HEK293 (cell line): ENCODE results near the gene PHF21A.

Source experiments
- ATF2 ChIP-seq: fragments of 450-650 bp; formaldehyde crosslinking; IDR thresholded peaks from 2 replicates; pipeline ENCODE4 v1.5.1; 2016; ENCODE audit warnings: missing biosample characterization, missing genetic modification characterization, low read depth
- GLIS1 ChIP-seq: fragments of 450-650 bp; formaldehyde crosslinking; IDR thresholded peaks from 2 replicates; pipeline ENCODE4 v1.5.1; 2016; ENCODE audit warnings: missing biosample characterization, missing genetic modification characterization
- HOXA7 ChIP-seq: sonication (generic); formaldehyde crosslinking; IDR thresholded peaks from 2 replicates; pipeline ENCODE4 v1.8.1; 2022; ENCODE audit warnings: missing genetic modification reagents, borderline replicate concordance
- REST ChIP-seq: fragments of 450-650 bp; formaldehyde crosslinking; IDR thresholded peaks from 2 replicates; pipeline ENCODE4 v1.5.1; 2016; ENCODE audit warnings: missing biosample characterization, missing genetic modification characterization
- SP7 ChIP-seq: fragments of 450-650 bp; formaldehyde crosslinking; IDR thresholded peaks from 2 replicates; pipeline ENCODE4 v1.5.1; 2016; ENCODE audit warnings: missing biosample characterization, missing genetic modification characterization
- ZBTB10 ChIP-seq: fragments of 450-650 bp; formaldehyde crosslinking; IDR thresholded peaks from 2 replicates; pipeline ENCODE4 v1.5.1; 2016; ENCODE audit warnings: missing biosample characterization, missing genetic modification characterization
- ZBTB20 ChIP-seq: fragments of 450-650 bp; formaldehyde crosslinking; IDR thresholded peaks from 2 replicates; pipeline ENCODE4 v1.5.1; 2016; ENCODE audit warnings: missing biosample characterization, missing genetic modification characterization
- ZFP37 ChIP-seq: fragments of 450-650 bp; formaldehyde crosslinking; IDR thresholded peaks from 2 replicates; pipeline ENCODE4 v1.5.1; 2016; ENCODE audit warnings: missing biosample characterization, missing genetic modification characterization
- ZNF112 ChIP-seq: fragments of 450-650 bp; formaldehyde crosslinking; IDR thresholded peaks from 2 replicates; pipeline ENCODE4 v1.5.0; 2017; ENCODE audit warnings: missing biosample characterization, missing genetic modification characterization
- ZNF140 ChIP-seq: fragments of 450-650 bp; formaldehyde crosslinking; IDR thresholded peaks from 2 replicates; pipeline ENCODE4 v1.5.1; 2016; ENCODE audit warnings: missing biosample characterization, missing genetic modification characterization
- ZNF239 ChIP-seq: fragments of 450-650 bp; formaldehyde crosslinking; IDR thresholded peaks from 2 replicates; pipeline ENCODE4 v1.5.1; 2016; ENCODE audit warnings: missing biosample characterization, missing genetic modification characterization
- ZNF544 ChIP-seq: fragments of 450-650 bp; formaldehyde crosslinking; IDR thresholded peaks from 2 replicates; pipeline ENCODE4 v1.5.0; 2017; ENCODE audit warnings: missing biosample characterization, missing genetic modification characterization
- ZNF560 ChIP-seq: fragments of 450-650 bp; formaldehyde crosslinking; IDR thresholded peaks from 2 replicates; pipeline ENCODE4 v1.5.1; 2017; ENCODE audit warnings: missing biosample characterization, missing genetic modification characterization, borderline replicate concordance
- ZNF571 ChIP-seq: fragments of 450-650 bp; formaldehyde crosslinking; IDR thresholded peaks from 2 replicates; pipeline ENCODE4 v1.5.0; 2017; ENCODE audit warnings: missing biosample characterization, missing genetic modification characterization
- ZNF596 ChIP-seq: fragments of 450-650 bp; IDR thresholded peaks from 2 replicates; pipeline ENCODE4 v1.5.0; 2018; ENCODE audit warnings: missing biosample characterization, mild to moderate bottlenecking, missing genetic modification characterization, moderate library complexity
- ZNF626 ChIP-seq: fragments of 450-650 bp; sonication (Bioruptor Pico); formaldehyde crosslinking; IDR thresholded peaks from 2 replicates; pipeline ENCODE4 v1.5.1; 2018; ENCODE audit warnings: missing biosample characterization, missing genetic modification characterization, inconsistent platforms
- ZNF654 ChIP-seq: fragments of 450-650 bp; formaldehyde crosslinking; IDR thresholded peaks from 2 replicates; pipeline ENCODE4 v1.5.1; 2016; ENCODE audit warnings: low read depth, missing biosample characterization, missing genetic modification characterization
- ZNF658 ChIP-seq: fragments of 450-650 bp; formaldehyde crosslinking; IDR thresholded peaks from 2 replicates; pipeline ENCODE4; 2016; ENCODE audit warnings: missing biosample characterization, missing genetic modification characterization
- ZNF707 ChIP-seq: fragments of 450-650 bp; formaldehyde crosslinking; IDR thresholded peaks from 2 replicates; pipeline ENCODE4 v1.5.1; 2016; ENCODE audit warnings: missing biosample characterization, missing genetic modification characterization
- ZNF830 ChIP-seq: fragments of 450-650 bp; IDR thresholded peaks from 2 replicates; pipeline ENCODE4 v1.5.0; 2018; ENCODE audit warnings: missing biosample characterization, missing genetic modification characterization, low read depth, mild to moderate bottlenecking, moderate library complexity
- TF ChIP-seq, protein P1 (sequence below): fragments of 450-650 bp; formaldehyde crosslinking; IDR thresholded peaks from 2 replicates; pipeline ENCODE4 v1.5.1; 2016; ENCODE audit warnings: missing biosample characterization, missing genetic modification characterization
- TF ChIP-seq, protein P2 (sequence below): fragments of 450-650 bp; formaldehyde crosslinking; IDR thresholded peaks from 2 replicates; pipeline ENCODE4; 2016; ENCODE audit warnings: missing biosample characterization, missing genetic modification characterization
- TF ChIP-seq, protein P3 (sequence below): fragments of 450-650 bp; formaldehyde crosslinking; IDR thresholded peaks from 2 replicates; pipeline ENCODE4 v1.5.1; 2017; ENCODE audit warnings: missing biosample characterization, missing genetic modification characterization
- TF ChIP-seq, protein P4 (sequence below): fragments of 450-650 bp; formaldehyde crosslinking; IDR thresholded peaks from 2 replicates; pipeline ENCODE4 v1.5.1; 2016; ENCODE audit warnings: missing biosample characterization, missing genetic modification characterization

Gene PHF21A

DNA sequence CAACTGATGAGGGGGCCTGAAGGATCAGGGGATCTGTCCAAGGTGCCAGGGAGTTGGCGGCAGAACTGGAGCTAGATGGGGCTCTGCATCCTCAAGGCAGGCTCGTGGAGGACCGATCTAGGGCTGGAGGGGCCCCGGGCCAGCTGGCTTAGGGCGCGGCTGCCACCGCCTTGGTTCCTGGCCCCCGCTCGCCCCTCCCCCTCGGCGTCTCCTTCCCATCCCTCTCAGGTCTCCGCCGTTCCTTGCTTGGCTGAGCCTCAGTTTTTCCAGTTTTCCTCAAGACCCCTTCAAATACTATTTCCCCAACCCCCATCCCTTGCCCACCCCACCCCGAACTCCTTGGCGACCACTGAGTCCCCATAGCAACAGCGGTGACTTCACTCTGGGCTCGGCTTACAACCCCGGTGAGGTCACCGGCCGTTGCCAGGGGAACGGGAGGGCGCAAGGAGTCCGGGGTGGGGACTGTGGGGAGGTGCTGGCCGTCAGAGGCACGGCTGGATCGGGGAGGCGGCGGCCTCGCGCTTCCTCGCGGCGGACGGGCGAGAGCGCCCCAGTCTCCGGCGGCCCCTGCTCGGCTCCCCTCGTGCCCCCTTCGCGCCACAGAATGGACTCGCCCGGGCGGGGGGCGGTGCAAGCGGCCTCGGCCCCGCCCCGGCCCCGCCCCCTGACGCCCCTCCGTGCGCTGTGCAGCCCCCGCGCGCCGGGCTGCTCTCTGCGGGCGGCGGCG is 221.6 kb downstream of the PHF21A start (continued):
- TF ChIP-seq ATF2 (tag by site-specific recombination), result peak; percentile 90
- no peak for TF ChIP-seq ZNF239 (tag by site-specific recombination)
- no peak for TF ChIP-seq ZNF658 (tag by site-specific recombination)
- TF ChIP-seq GLIS1, result peak; percentile 30; the same call in 1 of the 2 replicates
- no peak for TF ChIP-seq ZNF707 (tag by site-specific recombination)
- TF ChIP-seq ZNF830, result no peak
- no peak for TF ChIP-seq ZNF654 (tag by site-specific recombination)
- no peak for TF ChIP-seq ZNF112 (tag by site-specific recombination)
- TF ChIP-seq ZBTB20 (tag by site-specific recombination), result peak; percentile 87
- TF ChIP-seq, protein P1, sequence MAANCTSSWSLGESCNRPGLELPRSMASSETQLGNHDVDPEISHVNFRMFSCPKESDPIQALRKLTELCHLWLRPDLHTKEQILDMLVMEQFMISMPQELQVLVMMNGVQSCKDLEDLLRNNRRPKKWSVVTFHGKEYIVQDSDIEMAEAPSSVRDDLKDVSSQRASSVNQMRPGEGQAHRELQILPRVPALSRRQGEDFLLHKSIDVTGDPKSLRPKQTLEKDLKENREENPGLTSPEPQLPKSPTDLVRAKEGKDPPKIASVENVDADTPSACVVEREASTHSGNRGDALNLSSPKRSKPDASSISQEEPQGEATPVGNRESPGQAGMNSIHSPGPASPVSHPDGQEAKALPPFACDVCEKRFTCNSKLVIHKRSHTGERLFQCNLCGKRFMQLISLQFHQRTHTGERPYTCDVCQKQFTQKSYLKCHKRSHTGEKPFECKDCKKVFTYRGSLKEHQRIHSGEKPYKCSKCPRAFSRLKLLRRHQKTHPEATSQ (tag by site-specific recombination), result no peak
- peak; percentile 61; the same call in 1 of the 2 replicates for TF ChIP-seq SP7 (tag by site-specific recombination)
- TF ChIP-seq ZNF626 (tag by site-specific recombination), result no peak
- no peak for TF ChIP-seq HOXA7 (CRISPR knock-in tag)
- TF ChIP-seq, protein P2, sequence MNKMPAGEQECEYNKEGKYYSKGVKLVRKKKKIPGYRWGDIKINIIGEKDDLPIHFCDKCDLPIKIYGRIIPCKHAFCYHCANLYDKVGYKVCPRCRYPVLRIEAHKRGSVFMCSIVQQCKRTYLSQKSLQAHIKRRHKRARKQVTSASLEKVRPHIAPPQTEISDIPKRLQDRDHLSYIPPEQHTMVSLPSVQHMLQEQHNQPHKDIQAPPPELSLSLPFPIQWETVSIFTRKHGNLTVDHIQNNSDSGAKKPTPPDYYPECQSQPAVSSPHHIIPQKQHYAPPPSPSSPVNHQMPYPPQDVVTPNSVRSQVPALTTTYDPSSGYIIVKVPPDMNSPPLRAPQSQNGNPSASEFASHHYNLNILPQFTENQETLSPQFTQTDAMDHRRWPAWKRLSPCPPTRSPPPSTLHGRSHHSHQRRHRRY (tag by site-specific recombination), result no peak
- TF ChIP-seq, protein P3, sequence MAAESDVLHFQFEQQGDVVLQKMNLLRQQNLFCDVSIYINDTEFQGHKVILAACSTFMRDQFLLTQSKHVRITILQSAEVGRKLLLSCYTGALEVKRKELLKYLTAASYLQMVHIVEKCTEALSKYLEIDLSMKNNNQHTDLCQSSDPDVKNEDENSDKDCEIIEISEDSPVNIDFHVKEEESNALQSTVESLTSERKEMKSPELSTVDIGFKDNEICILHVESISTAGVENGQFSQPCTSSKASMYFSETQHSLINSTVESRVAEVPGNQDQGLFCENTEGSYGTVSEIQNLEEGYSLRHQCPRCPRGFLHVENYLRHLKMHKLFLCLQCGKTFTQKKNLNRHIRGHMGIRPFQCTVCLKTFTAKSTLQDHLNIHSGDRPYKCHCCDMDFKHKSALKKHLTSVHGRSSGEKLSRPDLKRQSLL, result no peak
- peak; percentile 98 for TF ChIP-seq REST (tag by site-specific recombination)
- no peak for TF ChIP-seq ZBTB10 (tag by site-specific recombination)
- TF ChIP-seq ZNF596 (tag by site-specific recombination), result no peak
- TF ChIP-seq, protein P4, sequence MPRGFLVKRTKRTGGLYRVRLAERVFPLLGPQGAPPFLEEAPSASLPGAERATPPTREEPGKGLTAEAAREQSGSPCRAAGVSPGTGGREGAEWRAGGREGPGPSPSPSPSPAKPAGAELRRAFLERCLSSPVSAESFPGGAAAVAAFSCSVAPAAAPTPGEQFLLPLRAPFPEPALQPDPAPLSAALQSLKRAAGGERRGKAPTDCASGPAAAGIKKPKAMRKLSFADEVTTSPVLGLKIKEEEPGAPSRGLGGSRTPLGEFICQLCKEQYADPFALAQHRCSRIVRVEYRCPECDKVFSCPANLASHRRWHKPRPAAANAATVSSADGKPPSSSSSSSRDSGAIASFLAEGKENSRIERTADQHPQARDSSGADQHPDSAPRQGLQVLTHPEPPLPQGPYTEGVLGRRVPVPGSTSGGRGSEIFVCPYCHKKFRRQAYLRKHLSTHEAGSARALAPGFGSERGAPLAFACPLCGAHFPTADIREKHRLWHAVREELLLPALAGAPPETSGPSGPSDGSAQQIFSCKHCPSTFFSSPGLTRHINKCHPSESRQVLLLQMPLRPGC, result 0 out of 2 replicates have a peak, but pooled peaks have one; percentile 40
- TF ChIP-seq ZNF544 (tag by site-specific recombination), result no peak
- no peak for TF ChIP-seq ZFP37 (tag by site-specific recombination)
- no peak for TF ChIP-seq ZNF571
- TF ChIP-seq ZNF560 (tag by site-specific recombination), result no peak
- TF ChIP-seq ZNF140 (tag by site-specific recombination), result no peak
